ENCODE results near the gene LRP8. TPM values are rescaled to one million over a fixed set of nuclear protein-coding genes. Genes with fewer than 3 reads are reported as not detected.

The LRP8 gene
- total RNA-seq, 1 experiment from 2014 or later = 69.5 TPM

DNA sequence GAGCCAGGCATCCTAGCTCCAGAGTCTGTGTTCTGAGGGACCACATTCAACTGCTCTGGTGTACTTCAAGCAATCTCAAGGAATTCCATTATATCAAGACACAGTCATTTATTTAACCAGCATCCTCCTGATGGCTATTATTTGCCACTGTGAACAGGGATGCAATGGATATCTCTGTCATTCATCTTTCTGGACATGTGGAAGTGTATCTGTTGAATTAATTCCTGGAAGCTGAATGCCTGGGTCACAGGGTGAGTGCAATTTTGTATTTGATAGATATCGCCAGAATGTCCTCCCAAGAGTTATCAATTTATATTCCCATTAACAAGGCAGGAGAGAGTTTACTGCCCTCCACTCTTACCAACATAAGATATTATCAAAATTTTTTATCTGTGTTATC, 24.7 kb upstream of the LRP8 start:
- Mint-ChIP-seq H3K4me3 (no peak overlapping the region), H3K9me3 (peaks cover 5% of the 10 kb centered on the region), H3K27ac (no peak overlapping the region), H3K27me3 (ENCODE audit: low read depth) (peaks cover 9% of the 10 kb centered on the region), H3K36me3 (no peaks in the 10 kb centered on the region; the same call in 1 of the 2 replicates), H3K4me1 (peaks cover 19% of the 10 kb centered on the region)
- ChIA-PET CTCF (no interaction called here), POLR2A (no interaction called here)
- no peak for DNase-seq (ENCODE audit: low spot score)
- no peak for ATAC-seq
- TF ChIP-seq ATF1 (CRISPR knock-in tag; IDR thresholded peaks at IDR 0.05) = no peak
- no peak for TF ChIP-seq NFE2L1 (CRISPR knock-in tag; IDR thresholded peaks at IDR 0.05)
- TF ChIP-seq, protein P1, sequence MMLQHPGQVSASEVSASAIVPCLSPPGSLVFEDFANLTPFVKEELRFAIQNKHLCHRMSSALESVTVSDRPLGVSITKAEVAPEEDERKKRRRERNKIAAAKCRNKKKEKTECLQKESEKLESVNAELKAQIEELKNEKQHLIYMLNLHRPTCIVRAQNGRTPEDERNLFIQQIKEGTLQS (CRISPR knock-in tag; conservative IDR thresholded peaks at IDR 0.05) = no peak
- TF ChIP-seq, protein P2, sequence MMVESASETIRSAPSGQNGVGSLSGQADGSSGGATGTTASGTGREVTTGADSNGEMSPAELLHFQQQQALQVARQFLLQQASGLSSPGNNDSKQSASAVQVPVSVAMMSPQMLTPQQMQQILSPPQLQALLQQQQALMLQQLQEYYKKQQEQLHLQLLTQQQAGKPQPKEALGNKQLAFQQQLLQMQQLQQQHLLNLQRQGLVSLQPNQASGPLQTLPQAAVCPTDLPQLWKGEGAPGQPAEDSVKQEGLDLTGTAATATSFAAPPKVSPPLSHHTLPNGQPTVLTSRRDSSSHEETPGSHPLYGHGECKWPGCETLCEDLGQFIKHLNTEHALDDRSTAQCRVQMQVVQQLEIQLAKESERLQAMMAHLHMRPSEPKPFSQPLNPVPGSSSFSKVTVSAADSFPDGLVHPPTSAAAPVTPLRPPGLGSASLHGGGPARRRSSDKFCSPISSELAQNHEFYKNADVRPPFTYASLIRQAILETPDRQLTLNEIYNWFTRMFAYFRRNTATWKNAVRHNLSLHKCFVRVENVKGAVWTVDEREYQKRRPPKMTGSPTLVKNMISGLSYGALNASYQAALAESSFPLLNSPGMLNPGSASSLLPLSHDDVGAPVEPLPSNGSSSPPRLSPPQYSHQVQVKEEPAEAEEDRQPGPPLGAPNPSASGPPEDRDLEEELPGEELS (CRISPR knock-in tag; IDR thresholded peaks at IDR 0.05) = no peak
- TF ChIP-seq, protein P3, sequence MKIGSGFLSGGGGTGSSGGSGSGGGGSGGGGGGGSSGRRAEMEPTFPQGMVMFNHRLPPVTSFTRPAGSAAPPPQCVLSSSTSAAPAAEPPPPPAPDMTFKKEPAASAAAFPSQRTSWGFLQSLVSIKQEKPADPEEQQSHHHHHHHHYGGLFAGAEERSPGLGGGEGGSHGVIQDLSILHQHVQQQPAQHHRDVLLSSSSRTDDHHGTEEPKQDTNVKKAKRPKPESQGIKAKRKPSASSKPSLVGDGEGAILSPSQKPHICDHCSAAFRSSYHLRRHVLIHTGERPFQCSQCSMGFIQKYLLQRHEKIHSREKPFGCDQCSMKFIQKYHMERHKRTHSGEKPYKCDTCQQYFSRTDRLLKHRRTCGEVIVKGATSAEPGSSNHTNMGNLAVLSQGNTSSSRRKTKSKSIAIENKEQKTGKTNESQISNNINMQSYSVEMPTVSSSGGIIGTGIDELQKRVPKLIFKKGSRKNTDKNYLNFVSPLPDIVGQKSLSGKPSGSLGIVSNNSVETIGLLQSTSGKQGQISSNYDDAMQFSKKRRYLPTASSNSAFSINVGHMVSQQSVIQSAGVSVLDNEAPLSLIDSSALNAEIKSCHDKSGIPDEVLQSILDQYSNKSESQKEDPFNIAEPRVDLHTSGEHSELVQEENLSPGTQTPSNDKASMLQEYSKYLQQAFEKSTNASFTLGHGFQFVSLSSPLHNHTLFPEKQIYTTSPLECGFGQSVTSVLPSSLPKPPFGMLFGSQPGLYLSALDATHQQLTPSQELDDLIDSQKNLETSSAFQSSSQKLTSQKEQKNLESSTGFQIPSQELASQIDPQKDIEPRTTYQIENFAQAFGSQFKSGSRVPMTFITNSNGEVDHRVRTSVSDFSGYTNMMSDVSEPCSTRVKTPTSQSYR (CRISPR knock-in tag; IDR thresholded peaks at IDR 0.05) = no peak
- no peak for TF ChIP-seq ZNF138 (CRISPR knock-in tag; conservative IDR thresholded peaks at IDR 0.05)
- TF ChIP-seq KAT7 (CRISPR knock-in tag; IDR thresholded peaks at IDR 0.05; ENCODE audit: borderline replicate concordance) = no peak
- TF ChIP-seq CREM (CRISPR knock-in tag; IDR thresholded peaks at IDR 0.05) = no peak
- no peak for TF ChIP-seq JUN (CRISPR knock-in tag; IDR thresholded peaks at IDR 0.05)
- TF ChIP-seq, protein P4, sequence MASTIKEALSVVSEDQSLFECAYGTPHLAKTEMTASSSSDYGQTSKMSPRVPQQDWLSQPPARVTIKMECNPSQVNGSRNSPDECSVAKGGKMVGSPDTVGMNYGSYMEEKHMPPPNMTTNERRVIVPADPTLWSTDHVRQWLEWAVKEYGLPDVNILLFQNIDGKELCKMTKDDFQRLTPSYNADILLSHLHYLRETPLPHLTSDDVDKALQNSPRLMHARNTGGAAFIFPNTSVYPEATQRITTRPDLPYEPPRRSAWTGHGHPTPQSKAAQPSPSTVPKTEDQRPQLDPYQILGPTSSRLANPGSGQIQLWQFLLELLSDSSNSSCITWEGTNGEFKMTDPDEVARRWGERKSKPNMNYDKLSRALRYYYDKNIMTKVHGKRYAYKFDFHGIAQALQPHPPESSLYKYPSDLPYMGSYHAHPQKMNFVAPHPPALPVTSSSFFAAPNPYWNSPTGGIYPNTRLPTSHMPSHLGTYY (CRISPR knock-in tag; IDR thresholded peaks at IDR 0.05) = no peak
- TF ChIP-seq, protein P5, sequence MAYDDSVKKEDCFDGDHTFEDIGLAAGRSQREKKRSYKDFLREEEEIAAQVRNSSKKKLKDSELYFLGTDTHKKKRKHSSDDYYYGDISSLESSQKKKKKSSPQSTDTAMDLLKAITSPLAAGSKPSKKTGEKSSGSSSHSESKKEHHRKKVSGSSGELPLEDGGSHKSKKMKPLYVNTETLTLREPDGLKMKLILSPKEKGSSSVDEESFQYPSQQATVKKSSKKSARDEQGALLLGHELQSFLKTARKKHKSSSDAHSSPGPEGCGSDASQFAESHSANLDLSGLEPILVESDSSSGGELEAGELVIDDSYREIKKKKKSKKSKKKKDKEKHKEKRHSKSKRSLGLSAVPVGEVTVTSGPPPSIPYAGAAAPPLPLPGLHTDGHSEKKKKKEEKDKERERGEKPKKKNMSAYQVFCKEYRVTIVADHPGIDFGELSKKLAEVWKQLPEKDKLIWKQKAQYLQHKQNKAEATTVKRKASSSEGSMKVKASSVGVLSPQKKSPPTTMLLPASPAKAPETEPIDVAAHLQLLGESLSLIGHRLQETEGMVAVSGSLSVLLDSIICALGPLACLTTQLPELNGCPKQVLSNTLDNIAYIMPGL (CRISPR knock-in tag; IDR thresholded peaks at IDR 0.05) = no peak
- TF ChIP-seq SMAD4 (CRISPR knock-in tag; IDR thresholded peaks at IDR 0.05) = no peak
- TF ChIP-seq, protein P6, sequence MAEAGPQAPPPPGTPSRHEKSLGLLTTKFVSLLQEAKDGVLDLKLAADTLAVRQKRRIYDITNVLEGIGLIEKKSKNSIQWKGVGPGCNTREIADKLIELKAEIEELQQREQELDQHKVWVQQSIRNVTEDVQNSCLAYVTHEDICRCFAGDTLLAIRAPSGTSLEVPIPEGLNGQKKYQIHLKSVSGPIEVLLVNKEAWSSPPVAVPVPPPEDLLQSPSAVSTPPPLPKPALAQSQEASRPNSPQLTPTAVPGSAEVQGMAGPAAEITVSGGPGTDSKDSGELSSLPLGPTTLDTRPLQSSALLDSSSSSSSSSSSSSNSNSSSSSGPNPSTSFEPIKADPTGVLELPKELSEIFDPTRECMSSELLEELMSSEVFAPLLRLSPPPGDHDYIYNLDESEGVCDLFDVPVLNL (CRISPR knock-in tag; IDR thresholded peaks at IDR 0.05; ENCODE audit: borderline replicate concordance, low read depth) = no peak
- no peak for TF ChIP-seq MYBL2 (CRISPR knock-in tag; IDR thresholded peaks at IDR 0.05)
- no peak for TF ChIP-seq ZNF232 (CRISPR knock-in tag; IDR thresholded peaks at IDR 0.05)
- TF ChIP-seq, protein P7, sequence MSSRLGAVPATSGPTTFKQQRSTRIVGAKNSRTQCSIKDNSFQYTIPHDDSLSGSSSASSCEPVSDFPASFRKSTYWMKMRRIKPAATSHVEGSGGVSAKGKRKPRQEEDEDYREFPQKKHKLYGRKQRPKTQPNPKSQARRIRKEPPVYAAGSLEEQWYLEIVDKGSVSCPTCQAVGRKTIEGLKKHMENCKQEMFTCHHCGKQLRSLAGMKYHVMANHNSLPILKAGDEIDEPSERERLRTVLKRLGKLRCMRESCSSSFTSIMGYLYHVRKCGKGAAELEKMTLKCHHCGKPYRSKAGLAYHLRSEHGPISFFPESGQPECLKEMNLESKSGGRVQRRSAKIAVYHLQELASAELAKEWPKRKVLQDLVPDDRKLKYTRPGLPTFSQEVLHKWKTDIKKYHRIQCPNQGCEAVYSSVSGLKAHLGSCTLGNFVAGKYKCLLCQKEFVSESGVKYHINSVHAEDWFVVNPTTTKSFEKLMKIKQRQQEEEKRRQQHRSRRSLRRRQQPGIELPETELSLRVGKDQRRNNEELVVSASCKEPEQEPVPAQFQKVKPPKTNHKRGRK (CRISPR knock-in tag; IDR thresholded peaks at IDR 0.05; ENCODE audit: borderline replicate concordance) = no peak
- TF ChIP-seq HMGA2 (CRISPR knock-in tag; IDR thresholded peaks at IDR 0.05) = no peak
- TF ChIP-seq NR2C2 (CRISPR knock-in tag; IDR thresholded peaks at IDR 0.05) = no peak
- no peak for TF ChIP-seq RELA (CRISPR knock-in tag; IDR thresholded peaks at IDR 0.05; ENCODE audit: borderline replicate concordance)
